OCI-M2 (cell line): ENCODE data around the gene CPNE5.
A peak's percentile ranks its signal among the peaks of the same experiment; 100 is the strongest.
"Not testable (repeated sequence)": the region's sequence is repeated elsewhere in the genome, so short reads cannot be mapped to it uniquely, and the experiment has no call there.

Experiments used
- DNase-seq: peaks from one replicate; lab custom pipeline; 2025; ENCODE audit not compliant: unreplicated experiment; lab: John Stamatoyannopoulos, UW

Gene CPNE5

DNA sequence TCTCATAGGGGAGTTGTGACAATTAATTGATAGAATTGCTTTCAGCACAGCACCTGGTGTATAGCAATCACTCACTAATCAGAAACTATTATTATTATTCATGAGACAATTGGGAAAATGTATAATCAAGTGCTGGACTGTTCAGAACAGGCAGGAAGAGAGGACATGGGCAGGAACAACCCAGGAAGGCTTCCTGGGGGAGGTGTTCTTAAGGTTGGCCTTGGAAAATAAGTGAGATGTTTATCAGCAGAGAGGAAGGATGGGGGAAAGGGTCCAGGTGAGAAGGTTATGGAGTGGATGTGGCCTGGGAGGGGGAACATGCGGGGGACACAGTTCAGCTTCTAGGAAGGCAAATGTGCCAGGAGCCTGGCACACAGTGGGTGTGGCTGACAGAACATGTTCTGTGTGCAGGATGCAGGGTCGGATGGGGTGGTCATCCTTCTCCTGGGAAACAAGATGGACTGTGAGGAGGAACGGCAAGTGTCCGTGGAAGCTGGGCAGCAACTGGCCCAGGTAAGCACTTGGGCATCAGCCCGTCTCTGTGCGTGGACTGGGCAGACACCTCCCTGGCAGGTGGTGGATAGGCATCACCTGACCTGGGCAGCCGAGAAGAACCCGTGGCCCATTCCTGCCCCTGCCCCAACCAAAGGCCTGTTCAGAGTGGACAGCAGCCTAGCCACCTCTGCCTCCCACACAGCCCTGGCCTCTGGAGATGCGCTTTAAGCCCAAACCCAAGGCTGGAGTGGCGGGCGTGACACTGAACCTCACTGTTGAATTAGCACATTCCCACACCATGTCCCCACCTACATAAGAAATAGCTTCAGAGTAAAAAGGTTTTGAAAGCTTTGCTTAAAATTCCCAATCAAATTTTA lies 110.7 kb downstream of the CPNE5 start:
- no peak for DNase-seq

DNA sequence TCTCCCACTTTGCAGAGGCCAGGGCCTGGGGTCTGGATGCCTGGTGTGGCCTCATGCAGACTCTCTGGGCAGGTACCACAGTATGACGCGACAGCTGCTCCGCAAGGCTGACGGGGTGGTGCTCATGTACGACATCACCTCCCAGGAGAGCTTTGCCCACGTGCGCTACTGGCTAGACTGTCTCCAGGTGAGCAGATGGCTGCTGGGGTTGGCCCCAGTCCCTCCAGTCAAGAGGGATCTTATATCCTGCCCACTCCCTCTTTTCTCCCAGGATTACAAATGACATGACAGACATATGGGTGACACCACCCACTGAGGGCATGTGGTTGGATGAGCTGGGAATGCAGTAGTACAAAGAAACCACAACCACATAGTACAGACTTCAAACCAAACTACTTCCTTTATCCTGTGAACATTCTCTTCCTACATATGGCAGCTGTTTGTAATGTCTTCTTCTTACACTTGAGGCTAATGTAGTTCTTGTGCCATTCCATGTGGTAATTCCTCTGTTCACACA lies 111.7 kb downstream of the CPNE5 start:
- DNase-seq, result no peak

DNA sequence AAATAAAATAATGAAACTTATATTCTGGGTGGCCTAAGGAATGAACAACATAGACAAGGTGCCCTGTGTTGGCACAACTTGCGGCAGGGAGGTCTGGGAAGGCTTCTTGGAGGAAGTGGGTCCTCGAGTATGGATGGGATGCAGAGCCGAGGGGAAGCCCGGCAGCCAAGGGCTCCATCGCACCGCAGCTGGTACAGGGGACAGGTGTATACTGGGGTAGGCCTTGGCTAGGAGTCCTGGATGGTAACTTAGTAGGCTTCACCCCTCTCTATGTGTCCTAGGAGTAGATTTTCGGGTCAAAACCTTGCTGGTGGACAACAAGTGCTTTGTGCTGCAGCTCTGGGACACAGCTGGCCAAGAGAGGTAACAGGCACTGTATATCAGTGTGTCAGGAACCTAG lies 113.7 kb downstream of the CPNE5 start:
- no peak for DNase-seq

DNA sequence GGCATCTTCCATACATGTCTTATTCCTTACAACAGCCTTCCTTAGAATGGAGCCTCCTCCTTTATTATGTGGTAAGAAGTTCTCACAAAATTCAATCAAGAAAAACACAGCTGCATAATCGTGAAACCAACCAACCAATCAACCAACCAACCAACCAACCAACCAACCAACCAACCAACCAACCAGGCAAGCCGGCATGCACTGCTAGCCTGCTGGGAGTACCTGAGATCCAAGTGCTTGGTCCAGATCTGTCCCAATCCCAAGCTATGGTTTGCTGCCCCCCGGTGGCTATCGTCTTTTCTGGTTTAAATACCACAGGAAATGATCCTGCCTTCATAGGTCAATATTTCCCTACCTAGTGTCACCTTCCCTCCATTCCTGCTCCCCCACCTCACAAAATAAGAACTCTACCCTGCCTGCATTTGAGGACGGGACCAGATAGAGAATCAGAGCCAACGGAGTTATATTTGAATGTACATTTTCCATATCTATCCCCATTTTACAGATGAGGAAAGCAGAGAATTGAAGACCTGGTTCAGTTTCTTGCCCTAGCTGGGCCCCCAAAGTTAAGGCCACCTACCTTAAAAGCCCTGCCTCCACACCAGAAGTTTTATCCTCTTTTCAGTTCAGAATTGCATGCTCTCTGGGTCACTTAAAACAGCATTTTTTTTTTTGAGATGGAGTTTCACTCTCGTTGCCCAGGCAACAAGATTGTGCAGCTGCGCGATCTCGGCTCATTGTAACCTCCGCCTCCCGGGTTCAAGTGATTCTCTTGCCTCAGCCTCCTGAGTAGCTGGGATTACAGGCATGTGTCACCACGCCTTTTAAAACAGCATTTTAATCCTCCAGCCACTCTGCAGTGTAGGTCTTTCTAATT lies 114.5 kb downstream of the CPNE5 start:
- DNase-seq, result peak; percentile 46

DNA sequence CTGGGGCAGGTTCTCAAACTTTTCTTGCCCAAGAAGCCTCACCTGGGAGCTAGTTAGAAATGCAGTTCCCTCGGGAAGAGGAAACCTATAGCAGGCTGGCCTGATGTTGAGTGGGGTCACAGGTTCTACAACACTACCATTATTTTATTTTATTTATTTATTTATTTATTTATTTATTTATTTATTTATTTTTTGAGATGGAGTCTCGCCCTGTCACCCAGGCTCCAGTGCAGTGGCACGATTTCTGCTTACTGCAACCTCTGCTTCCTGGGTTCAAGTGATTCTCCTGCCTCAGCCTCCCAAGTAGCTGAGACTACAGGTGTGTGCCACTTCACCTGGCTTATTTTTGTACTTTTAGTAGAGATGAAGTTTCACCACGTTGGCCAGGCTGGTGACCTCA lies 115.3 kb downstream of the CPNE5 start:
- DNase-seq, result not testable (repeated sequence)

DNA sequence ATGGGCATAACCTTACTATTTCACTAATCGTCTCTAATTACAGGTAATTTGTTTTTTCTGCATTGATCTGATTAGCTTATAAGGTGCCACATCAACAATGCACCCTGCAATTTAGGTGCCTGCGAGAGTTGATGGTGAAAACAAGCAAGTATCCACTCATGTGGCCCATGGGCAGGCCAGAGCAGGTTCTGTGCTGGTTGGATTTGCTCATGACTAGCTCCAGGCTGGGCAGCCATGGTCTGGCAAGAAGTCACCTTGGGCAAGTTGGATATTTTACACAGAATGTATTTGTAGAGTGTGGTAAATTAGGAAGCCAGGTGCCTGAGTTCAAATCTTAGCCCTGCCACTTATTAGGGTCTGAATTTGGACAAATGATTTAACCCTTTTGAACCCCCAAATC lies 116.4 kb downstream of the CPNE5 start:
- DNase-seq, result no peak

DNA sequence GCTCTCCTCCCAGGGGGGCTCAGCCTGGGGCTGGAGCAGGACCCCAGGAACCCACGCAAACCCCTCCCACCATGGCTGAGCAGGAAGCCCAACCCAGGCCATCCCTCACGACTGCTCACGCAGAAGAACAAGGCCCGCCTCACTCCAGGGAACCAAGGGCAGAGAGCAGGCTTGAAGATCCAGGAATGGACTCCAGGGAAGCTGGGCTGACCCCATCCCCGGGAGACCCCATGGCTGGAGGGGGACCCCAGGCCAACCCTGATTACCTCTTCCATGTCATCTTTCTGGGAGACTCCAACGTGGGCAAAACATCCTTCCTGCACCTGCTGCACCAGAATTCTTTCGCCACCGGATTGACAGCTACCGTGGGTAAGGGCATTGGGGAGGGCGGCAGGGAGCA lies 116.9 kb downstream of the CPNE5 start:
- DNase-seq, result no peak

DNA sequence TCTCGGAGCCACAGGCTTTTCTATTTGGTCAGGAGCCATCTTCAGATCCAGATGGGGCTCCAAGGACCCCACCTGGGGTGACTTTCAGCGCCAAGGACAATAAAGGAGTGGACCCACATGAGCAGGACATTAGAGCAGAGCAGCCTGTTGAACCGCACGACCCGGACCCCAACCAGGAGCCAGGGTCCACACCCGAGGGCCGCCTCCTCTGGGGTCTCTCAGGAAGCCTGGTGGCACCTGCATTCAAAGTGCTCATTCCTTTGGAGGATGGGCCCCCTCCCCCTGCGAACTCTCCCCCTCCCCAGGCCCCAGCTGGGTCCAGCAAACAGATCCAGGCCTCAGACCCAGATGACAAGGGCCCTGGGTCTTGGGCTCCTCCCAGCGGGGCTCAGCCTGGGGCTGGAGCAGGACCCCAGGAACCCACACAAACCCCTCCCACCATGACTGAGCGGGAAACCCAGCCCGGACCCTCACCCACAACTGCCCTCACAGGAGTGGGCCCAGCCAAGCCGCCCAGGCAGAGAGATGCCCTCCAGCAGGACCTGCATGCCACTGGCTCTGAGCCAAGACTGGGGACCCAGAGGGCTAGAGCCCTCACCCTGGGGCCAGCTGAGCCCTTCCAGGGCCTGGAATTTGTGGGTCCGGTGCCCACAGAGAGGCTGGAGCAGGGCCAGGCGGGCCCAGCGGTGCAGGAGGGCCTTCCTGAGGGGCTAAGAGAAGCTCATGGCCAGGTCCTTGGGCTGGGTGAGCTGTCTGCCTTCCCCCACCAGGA lies 117.7 kb downstream of the CPNE5 start:
- no peak for DNase-seq

DNA sequence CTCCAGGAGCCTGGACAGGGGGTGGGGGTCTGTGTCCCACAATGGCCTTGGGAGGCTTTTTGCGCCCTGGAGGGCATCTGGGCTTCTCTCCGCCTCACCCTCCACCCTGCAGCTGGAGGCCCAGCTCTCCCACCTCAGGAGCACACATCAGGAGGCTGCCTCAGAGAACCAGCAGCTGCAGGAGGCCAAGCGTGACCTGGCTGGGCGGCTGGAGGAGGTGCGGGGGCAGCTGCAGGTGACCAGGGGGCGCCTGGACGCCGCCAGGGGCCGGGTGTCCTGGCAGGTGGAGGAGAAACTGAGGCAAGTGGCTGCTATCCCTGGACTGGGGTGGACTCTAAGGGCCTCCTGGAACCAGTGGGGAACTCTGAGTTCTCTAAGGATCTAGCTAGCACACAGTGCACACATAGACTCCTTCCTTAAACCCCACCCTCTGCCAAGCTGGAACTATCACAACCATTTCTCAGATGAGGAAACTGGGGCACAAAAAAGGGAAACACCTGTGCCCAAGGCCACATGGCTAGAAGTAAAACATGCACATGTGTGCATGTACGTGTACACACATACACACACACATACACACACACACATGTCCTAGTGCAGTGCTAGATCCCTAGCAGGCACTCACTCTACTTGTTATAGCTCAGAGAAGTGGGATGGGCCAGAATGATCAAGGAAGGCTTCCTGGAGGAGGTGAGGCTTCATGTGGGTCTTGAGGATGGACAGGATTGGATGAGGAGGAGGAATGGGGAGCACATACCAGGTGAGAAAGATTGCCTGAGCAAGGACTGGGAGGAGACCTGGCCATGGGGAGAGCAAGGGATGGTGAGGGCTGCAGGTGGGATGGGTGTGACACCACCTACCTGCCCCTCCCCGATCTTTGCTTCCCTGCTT lies 118.7 kb downstream of the CPNE5 start:
- no peak for DNase-seq

DNA sequence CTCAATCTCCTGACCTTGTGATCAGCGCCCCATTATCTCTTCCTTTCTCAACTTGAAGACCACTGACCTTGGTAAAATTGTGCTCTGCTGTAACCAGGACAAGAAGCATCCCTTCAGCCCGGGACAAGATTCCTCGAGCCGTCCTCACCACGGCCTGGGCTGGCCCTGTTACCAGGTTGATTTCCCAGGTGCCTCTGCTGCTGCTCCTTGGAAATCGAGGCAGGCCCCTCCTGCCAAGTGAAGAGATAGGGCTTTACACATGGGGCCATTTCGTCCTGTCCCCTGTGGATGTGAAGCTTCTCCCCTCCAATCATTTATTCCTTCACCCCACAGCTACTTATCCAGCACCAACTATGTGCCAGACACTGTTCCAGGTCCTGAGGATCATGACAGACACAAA lies 120.1 kb downstream of the CPNE5 start:
- no peak for DNase-seq

DNA sequence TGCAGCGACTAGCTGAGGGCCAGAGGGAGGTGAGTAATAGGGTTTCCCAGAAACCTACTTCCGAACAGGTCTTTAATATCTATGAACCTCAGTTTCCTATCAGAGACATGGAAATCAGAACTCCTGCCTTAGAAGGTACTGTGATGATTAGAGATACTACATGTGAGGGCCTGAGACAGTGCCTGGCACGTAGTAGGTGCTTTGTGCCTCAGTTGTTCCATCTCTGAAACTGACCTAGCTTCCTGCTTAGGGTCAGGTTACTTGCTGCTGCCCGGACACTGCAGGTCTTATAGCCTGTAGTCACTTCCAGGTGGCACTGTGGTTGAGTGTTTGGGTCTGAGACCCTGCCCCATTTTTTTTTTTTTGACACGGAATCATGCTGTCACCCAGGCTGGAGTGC lies 120.7 kb downstream of the CPNE5 start:
- no peak for DNase-seq

DNA sequence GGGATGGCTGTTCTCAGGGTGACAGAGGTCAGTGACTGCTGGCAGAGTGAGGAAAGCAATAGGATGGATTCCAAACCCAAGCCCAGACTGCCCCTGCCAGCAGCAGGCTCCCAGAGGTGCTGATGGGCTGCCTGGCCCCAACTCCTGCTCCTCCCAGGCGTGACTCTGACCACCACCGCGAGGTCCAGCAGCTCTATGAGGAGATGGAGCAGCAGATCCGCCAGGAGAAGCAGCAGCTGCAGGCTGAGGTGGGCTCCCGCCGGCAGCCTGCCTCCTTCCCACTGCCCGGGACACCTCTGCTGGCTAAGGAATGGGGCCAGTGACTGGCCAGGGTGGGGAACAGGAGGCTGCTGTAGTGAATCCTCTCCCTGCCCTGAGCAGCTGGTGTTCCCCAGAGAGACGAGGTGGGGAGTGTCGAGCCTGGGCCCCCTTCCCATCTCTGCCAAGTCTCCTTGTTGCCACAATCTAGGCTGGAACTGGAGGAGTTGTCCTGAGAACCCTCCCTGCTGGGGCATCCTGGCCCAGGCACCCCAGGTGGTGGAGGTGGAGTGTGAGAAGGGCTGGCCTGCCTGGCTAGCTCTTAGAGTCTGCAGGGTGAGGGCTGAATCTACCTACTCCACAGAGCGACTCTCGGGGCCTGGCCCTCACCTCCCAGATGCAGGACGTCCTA lies 121.2 kb downstream of the CPNE5 start:
- DNase-seq, result no peak

DNA sequence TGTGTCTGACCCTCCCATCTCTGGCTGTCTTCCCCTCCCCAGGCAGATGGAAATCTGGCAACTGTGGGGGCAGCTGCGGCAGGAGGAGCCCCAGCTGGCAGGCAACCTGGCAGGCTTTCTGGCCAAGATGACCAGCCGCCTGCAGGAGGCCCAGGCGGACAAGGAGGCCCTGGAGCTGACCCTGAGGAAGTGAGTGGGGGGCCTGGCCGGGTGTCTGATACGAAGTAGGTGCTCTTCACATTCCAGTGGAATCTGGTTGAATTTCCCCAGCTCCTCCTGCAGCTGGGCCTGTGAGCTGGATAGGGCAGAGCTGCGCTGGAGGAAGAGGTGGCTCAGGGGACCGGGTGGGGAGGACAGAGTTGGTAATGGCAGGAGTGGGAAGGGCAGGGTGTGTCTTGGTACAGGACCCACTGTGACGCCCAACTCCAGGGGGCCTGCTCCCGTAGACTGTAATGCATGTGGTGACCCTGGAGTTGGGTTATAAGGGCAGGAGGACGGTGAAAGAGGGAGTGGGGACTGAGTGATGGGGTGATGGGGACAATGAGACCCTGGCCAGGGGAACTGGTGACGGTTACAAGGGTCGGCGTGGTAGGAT lies 121.9 kb downstream of the CPNE5 start:
- DNase-seq, result no peak

DNA sequence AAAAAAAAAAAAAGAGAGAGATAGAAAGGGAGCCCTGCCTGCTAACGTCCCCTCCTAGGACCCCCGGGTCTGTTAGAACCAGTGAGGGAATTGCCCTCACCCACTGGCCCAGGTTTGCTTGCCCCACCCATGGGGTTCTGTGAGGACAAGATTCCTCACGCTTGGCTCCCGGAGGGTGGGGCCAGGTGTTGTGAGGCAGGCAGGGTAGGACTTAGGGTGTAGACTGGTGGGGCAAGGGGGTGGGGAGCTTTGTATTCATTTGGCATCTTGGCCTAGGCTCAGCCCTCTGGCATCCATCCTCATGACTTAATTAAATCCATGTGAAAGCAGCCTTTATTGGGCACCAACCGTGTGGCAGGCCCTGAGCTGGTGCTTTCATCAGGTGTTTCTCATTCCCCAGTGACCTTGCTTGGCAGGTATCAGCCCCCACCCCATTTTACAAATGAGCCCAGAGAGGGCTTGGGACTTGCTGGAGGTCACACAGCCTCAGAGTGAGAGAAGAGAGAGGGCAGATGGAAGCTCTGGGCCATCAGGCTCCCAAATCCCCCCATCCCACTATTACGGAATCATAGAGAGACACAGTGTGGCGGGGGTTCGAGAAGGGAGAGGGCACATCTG lies 122.7 kb downstream of the CPNE5 start:
- DNase-seq, result no peak

DNA sequence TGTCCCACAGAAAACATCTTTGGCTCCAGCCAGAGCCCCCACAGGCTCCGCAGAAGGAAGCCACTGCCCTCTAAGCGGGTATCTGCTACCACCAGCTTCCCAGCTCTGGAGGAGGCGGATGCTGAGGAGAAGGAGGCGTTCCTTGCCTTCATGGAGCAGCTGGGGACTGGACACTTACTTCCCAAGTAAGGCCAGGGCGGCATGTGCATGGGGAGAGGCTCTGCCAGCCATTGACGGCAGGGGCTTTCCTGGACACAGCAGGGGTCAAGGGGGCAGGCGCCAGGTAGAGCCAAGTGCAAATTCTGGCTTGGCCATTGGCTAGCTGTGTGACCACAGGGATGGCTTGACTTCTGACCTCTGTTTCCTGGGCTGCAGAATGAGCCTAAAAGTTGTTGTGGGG lies 123.8 kb downstream of the CPNE5 start:
- DNase-seq, result no peak

DNA sequence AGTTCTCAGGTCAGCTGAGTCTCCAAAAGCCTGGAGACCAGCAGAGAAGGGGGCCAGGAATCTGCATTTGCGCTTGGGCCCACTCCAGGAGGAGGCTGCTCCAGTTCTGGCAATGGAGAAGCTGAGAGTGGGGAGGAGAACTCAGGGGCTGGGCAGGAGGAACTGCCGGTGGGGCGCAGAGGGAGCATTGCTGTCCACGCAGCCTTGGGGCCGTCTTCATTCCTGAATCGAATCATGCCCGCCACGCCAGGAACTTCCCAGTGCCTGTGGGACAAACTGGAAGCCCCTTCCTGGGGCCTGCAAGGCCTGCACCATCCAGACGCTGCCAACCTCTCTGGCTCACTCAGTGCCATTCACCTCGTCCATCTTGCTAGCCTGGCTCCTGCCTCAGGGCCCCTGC lies 124.7 kb downstream of the CPNE5 start:
- DNase-seq, result no peak

DNA sequence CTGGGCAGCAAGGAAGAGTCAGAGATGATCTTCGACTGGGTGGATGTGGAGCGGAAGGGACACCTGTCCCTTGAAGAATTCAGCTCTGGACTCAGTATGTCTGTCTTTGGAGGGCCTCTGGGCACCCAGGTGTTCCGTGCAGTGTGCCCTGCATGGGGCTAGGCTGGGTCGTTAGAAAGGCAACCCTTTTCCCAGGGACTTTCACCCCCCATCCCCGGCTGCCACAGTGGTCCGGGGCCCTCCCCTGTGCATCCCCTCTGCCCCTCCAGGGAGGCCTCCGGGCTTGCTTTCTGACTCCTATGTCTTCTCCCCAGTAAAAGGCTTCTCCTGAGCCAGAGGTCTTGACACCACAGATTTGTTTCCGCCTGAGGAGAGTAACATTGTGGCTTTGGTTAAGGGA lies 125.4 kb downstream of the CPNE5 start:
- DNase-seq, result no peak

DNA sequence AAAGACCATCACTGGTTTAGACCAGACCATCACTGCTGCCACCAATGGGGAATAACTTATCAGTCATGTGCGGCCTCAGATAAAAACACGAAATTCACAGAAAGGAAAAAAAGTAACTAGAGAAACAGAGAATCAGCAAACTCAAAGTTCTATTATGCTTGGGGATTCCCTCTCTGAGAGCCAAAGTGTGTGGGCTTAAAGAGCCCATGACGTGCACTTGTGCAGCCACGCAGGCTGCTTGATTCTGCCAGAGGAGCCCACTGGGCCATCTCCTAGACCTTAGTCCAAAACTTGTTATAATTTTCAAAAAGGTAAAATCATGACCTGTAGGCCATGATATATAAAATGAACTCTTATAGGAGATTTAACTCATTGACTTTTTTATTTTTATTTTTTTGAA lies 126.4 kb downstream of the CPNE5 start:
- DNase-seq, result no peak

DNA sequence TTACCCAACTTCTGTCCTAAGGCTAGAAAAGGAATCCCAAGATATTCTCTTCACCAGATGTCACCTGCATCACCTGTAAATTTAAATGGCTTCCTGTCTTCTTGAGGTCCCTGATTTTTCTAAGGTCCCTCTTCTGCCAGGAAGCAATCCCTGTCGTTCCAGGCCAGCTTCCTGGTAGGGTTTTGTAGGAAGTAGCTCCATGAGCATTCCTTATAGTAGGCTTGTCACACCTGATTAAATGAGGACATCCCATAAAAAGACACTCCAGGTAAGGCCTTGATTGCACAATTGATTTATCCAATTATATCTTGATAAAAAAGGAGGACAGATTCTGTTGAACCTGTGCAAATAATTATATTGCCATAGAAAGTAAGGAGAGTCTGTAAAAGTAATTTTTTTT lies 132.9 kb downstream of the CPNE5 start:
- no peak for DNase-seq
